K562 (cell line): ENCODE measurements around the gene LBHD1. TPM values are rescaled to one million over a fixed set of nuclear protein-coding genes. Genes with fewer than 3 reads are reported as not detected.
A peak's percentile ranks its signal among the peaks of the same experiment; 100 is the strongest.

Experiments used
- BCOR ChIP-seq: fragments of 450-650 bp; IDR thresholded peaks from 2 replicates; pipeline ENCODE4 v1.6.1; 2016
- C11orf30 ChIP-seq: fragments of 450-650 bp; IDR thresholded peaks from 2 replicates; pipeline ENCODE4 v1.6.1; 2016; ENCODE audit warnings: low read depth, mild to moderate bottlenecking
- CCNT2 ChIP-seq: IDR thresholded peaks from 2 replicates; pipeline ENCODE4 v1.6.1; 2011; ENCODE audit warnings: borderline replicate concordance, low read depth, mild to moderate bottlenecking, moderate library complexity, mixed read lengths, low read length; ENCODE audit not compliant: insufficient read length; ENCODE audit errors: extremely low read depth
- CREM ChIP-seq: IDR thresholded peaks from 2 replicates; pipeline ENCODE4 v1.6.1; 2014; ENCODE audit warnings: antibody characterized with exemption, low read depth
- ETV1 ChIP-seq: fragments of 450-650 bp; conservative IDR thresholded peaks from 2 replicates; pipeline ENCODE4 v1.6.1; 2016; ENCODE audit warnings: missing genetic modification characterization, control low read depth, low read depth, missing compliant biosample characterization
- FIP1L1 ChIP-seq: fragments of 200-400 bp; formaldehyde crosslinking; IDR thresholded peaks from 2 replicates; pipeline ENCODE4 v1.6.1; 2018; ENCODE audit warnings: mild to moderate bottlenecking, low read depth, low read length; ENCODE audit not compliant: poor library complexity, severe bottlenecking
- FOXJ3 ChIP-seq: sonication (generic); formaldehyde crosslinking; IDR thresholded peaks from 2 replicates; pipeline ENCODE4 v1.4.0; 2020; ENCODE audit warnings: mild to moderate bottlenecking, missing genetic modification reagents
- HCFC1 ChIP-seq: IDR thresholded peaks from 2 replicates; pipeline ENCODE4 v1.6.1; 2012; ENCODE audit warnings: low read depth, low read length, improper control_type of control experiment
- HMGN3 ChIP-seq: IDR thresholded peaks from 2 replicates; pipeline ENCODE4 v1.6.1; 2011; ENCODE audit warnings: borderline replicate concordance, low read depth, mild to moderate bottlenecking, mixed read lengths, low read length; ENCODE audit not compliant: insufficient read length; ENCODE audit errors: extremely low read depth
- LEF1 ChIP-seq: fragments of 450-650 bp; IDR thresholded peaks from 2 replicates; pipeline ENCODE4 v1.6.1; 2016; ENCODE audit warnings: mild to moderate bottlenecking
- MAFG ChIP-seq: fragments of 450-650 bp; conservative IDR thresholded peaks from 2 replicates; pipeline ENCODE4 v1.6.1; 2016; ENCODE audit warnings: missing genetic modification characterization, missing compliant biosample characterization
- MYC ChIP-seq, 2 experiments: fragments of 250-450 bp in 1 of 2; sonication (Bioruptor Pico) in 1 of 2; IDR thresholded peaks; 2 replicates each; pipeline versions ENCODE4 v1.5.1 to v1.6.1; 2012 to 2021; ENCODE audit warnings: low read depth in 2 of 2, borderline replicate concordance in 1 of 2, improper control_type of control experiment in 1 of 2, low read length in 1 of 2, mild to moderate bottlenecking in 1 of 2, moderate library complexity in 1 of 2
- NRF1 ChIP-seq, 2 experiments: fragments of 450-650 bp; IDR thresholded peaks in 1 of 2; conservative IDR thresholded peaks in 1 of 2; 2 replicates each; pipeline ENCODE4 v1.6.1; 2014; ENCODE audit warnings: mild to moderate bottlenecking in 2 of 2
- SIN3A ChIP-seq, 2 experiments: fragments of 150-350 bp in 1 of 2; IDR thresholded peaks; 2 replicates each; pipeline ENCODE4 v1.6.1; 2011 to 2016; ENCODE audit warnings: borderline replicate concordance in 2 of 2, low read depth in 2 of 2, low read length in 2 of 2, mild to moderate bottlenecking in 2 of 2, moderate library complexity in 2 of 2; ENCODE audit not compliant: control insufficient read depth in 1 of 2
- SIN3B ChIP-seq: fragments of 450-650 bp; IDR thresholded peaks from 2 replicates; pipeline ENCODE4 v1.6.1; 2017; ENCODE audit warnings: low read depth, mild to moderate bottlenecking, moderate library complexity
- SP2 ChIP-seq: IDR thresholded peaks from 2 replicates; pipeline ENCODE4 v1.6.1; 2011; ENCODE audit warnings: mild to moderate bottlenecking, low read depth, low read length, moderate library complexity; ENCODE audit not compliant: poor library complexity, severe bottlenecking; ENCODE audit errors: extremely low read depth
- ZFX ChIP-seq: sonication (generic); formaldehyde crosslinking; IDR thresholded peaks from 2 replicates; pipeline ENCODE4 v1.8.0; 2022; ENCODE audit warnings: mild to moderate bottlenecking, missing genetic modification reagents, moderate library complexity
- ZNF695 ChIP-seq: fragments of 450-650 bp; formaldehyde crosslinking; IDR thresholded peaks from 2 replicates; pipeline ENCODE4 v1.4.0; 2020; ENCODE audit warnings: mild to moderate bottlenecking, moderate library complexity
- ZNF780A ChIP-seq: fragments of 250-450 bp; sonication (Bioruptor Pico); IDR thresholded peaks from 2 replicates; pipeline ENCODE4 v1.5.0; 2021; ENCODE audit warnings: mild to moderate bottlenecking
- polyA plus RNA-seq, 8 experiments: library from polyadenylated mRNA; depleted of rRNA in 4 of 8; stranded (reverse) in 5 of 8; unstranded in 3 of 8; fragments of >200 nt; fragmentation: Nextera tagmentation in 2 of 8; fragmentation: Illumina TruSeq in 1 of 8; extraction: Ambion mirVana in 2 of 8; extraction: Trizol in 1 of 8; gene quantifications; 2 replicates each; pipeline versions ENCODE4 v1.2.1 to v1.2.3, GENCODE V29; 2011 to 2014; ENCODE audit warnings: inconsistent platforms in 1 of 8, missing spikeins in 1 of 8
- total RNA-seq, 7 experiments: library from RNA; depleted of rRNA in 6 of 7; stranded (reverse); fragments of >200 nt in 6 of 7; fragmentation: Illumina TruSeq in 2 of 7; extraction: Trizol in 2 of 7; gene quantifications; 2 replicates each; pipeline versions ENCODE4 v1.2.1 to v1.2.3, GENCODE V29; 2011 to 2021; ENCODE audit warnings: low replicate concordance in 1 of 7
- TF ChIP-seq, protein P1 (sequence below): sonication (generic); formaldehyde crosslinking; IDR thresholded peaks from 2 replicates; pipeline ENCODE4 v1.8.0; 2022; ENCODE audit warnings: missing genetic modification reagents, mild to moderate bottlenecking, moderate library complexity, borderline replicate concordance
- TF ChIP-seq, protein P2 (sequence below): fragments of 250-450 bp; sonication (Bioruptor Pico); IDR thresholded peaks from 2 replicates; pipeline ENCODE4 v1.8.0; 2022; ENCODE audit warnings: moderate library complexity, mild to moderate bottlenecking, inconsistent platforms

The LBHD1 gene
- total and polyA plus RNA-seq, 9 of the 15 experiments (the other 6 are each of a cell fraction or from before 2014, with no cell fraction given): 2.6 to 28.0 (median 12.5) TPM

- TF ChIP-seq CREM (peak; percentile 7; the same call in 1 of the 2 replicates), FOXJ3 (CRISPR knock-in tag) (no peak), CCNT2 (peak; percentile 57), HMGN3 (peak; percentile 67), NRF1 (conservative IDR thresholded peaks at IDR 0.05 in 1 of 2, IDR thresholded peaks at IDR 0.05 in 1 of 2) (peak; percentile 32 to 57; a peak in 3 of 4 replicates), MAFG (tag) (0 out of 2 replicates have a peak, but pooled peaks have one; percentile 3), LEF1 (no peak), SP2 (peak; percentile 36), FIP1L1 (no peak), C11orf30 (0 out of 2 replicates have a peak, but pooled peaks have one; percentile 13), ZNF780A (CRISPR knock-in tag) (0 out of 2 replicates have a peak, but pooled peaks have one; percentile 23), BCOR (0 out of 2 replicates have a peak, but pooled peaks have one; percentile 30), MYC (IDR thresholded peaks at IDR 0.05; ENCODE audit: low read depth, low read length) (peak; percentile 32; the same call in 1 of the 2 replicates), MYC (CRISPR knock-in tag; IDR thresholded peaks at IDR 0.05; ENCODE audit: borderline replicate concordance, low read depth) (no peak), ZFX (CRISPR knock-in tag) (peak; percentile 64), SIN3B (peak; percentile 59; the same call in 1 of the 2 replicates), SIN3A (IDR thresholded peaks at IDR 0.05; ENCODE audit: borderline replicate concordance in 2 of 2, control insufficient read depth in 1 of 2, low read depth in 2 of 2, low read length in 2 of 2) (peak; percentile 55 to 56; a peak in 1 of 4 replicates), HCFC1 (peak; percentile 24; the same call in 1 of the 2 replicates), ZNF695 (CRISPR knock-in tag) (0 out of 2 replicates have a peak, but pooled peaks have one; percentile 24), ETV1 (tag) (0 out of 2 replicates have a peak, but pooled peaks have one; percentile 47)
- TF ChIP-seq, protein P1, sequence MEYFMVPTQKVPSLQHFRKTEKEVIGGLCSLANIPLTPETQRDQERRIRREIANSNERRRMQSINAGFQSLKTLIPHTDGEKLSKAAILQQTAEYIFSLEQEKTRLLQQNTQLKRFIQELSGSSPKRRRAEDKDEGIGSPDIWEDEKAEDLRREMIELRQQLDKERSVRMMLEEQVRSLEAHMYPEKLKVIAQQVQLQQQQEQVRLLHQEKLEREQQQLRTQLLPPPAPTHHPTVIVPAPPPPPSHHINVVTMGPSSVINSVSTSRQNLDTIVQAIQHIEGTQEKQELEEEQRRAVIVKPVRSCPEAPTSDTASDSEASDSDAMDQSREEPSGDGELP (CRISPR knock-in tag): peak; percentile 98
- TF ChIP-seq, protein P2, sequence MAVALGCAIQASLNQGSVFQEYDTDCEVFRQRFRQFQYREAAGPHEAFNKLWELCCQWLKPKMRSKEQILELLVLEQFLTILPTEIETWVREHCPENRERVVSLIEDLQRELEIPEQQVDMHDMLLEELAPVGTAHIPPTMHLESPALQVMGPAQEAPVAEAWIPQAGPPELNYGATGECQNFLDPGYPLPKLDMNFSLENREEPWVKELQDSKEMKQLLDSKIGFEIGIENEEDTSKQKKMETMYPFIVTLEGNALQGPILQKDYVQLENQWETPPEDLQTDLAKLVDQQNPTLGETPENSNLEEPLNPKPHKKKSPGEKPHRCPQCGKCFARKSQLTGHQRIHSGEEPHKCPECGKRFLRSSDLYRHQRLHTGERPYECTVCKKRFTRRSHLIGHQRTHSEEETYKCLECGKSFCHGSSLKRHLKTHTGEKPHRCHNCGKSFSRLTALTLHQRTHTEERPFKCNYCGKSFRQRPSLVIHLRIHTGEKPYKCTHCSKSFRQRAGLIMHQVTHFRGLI (CRISPR knock-in tag): no peak
Measured at GRCh38 chr11:62705880-62706849, 34.1 kb upstream of the LBHD1 start (continued).
